GM12865 (cell line): Measurements from ENCODE around the gene JAKMIP1.

Experiments
- DNase-seq: peaks from one replicate; pipeline ENCODE4 v3.0.0; 2010; ENCODE audit warnings: low read depth
- H3K4me3 ChIP-seq: 2 replicates; pipeline ENCODE4 v1.5.1; 2011; ENCODE audit warnings: mild to moderate bottlenecking, low read depth, low read length, control low read depth
- CTCF ChIP-seq: IDR thresholded peaks from 2 replicates; pipeline ENCODE4 v1.5.1; 2011; ENCODE audit warnings: low read length, control low read depth, low read depth, inconsistent platforms; ENCODE audit not compliant: insufficient read depth; ENCODE audit errors: missing control alignments

Gene JAKMIP1

GRCh38 chr4:6121941-6122340, 78.4 kb downstream of the JAKMIP1 start:
- H3K4me3 ChIP-seq = no peak overlapping the region
- no peak for DNase-seq
- TF ChIP-seq CTCF = no peak

GRCh38 chr4:6121276-6121850, 79.0 kb downstream of the JAKMIP1 start:
- no peak overlapping the region for H3K4me3 ChIP-seq
- DNase-seq = no peak
- no peak for TF ChIP-seq CTCF

- DNase-seq = no peak
- H3K4me3 ChIP-seq = no peak overlapping the region
- no peak for TF ChIP-seq CTCF
Measured at GRCh38 chr4:6120361-6120760, 80.0 kb downstream of the JAKMIP1 start.

- no peak overlapping the region for H3K4me3 ChIP-seq
- DNase-seq = peak; percentile 33
- TF ChIP-seq CTCF = no peak
Measured at GRCh38 chr4:6119507-6120020, 80.8 kb downstream of the JAKMIP1 start.

GRCh38 chr4:6118201-6118600, 82.1 kb downstream of the JAKMIP1 start:
- DNase-seq = no peak
- H3K4me3 ChIP-seq = no peak overlapping the region
- no peak for TF ChIP-seq CTCF

GRCh38 chr4:6116696-6117285, 83.6 kb downstream of the JAKMIP1 start:
- H3K4me3 ChIP-seq = no peak overlapping the region
- DNase-seq = no peak
- TF ChIP-seq CTCF = no peak

GRCh38 chr4:6115746-6116586, 84.4 kb downstream of the JAKMIP1 start:
- H3K4me3 ChIP-seq = no peak overlapping the region
- no peak for TF ChIP-seq CTCF
- DNase-seq = no peak
